Esophagus muscularis mucosa (tissue), 4 donors: ENCODE data around the gene UBE2J2. TPM values are rescaled to one million over a fixed set of nuclear protein-coding genes. Genes with fewer than 3 reads are reported as not detected.

Experiments
- DNase-seq: peaks from one replicate; pipeline ENCODE4 v3.0.0-alpha.2; 2017; ENCODE audit errors: extremely low spot score
- H3K27ac ChIP-seq, 4 donors: fragments of 200-600 bp; sonication (generic); replicated peaks in 1 of 4; 1 replicate in 3 of 4; 2 replicates in 1 of 4; pipeline ENCODE4 v1.5.1; 2016 to 2019; ENCODE audit warnings: mild to moderate bottlenecking in 1 of 4
- H3K27me3 ChIP-seq, 4 donors: fragments of 200-600 bp; sonication (generic); one replicate each; pipeline versions ENCODE4 v1.5.1 to v1.6.0; 2016 to 2019
- H3K36me3 ChIP-seq, 4 donors: fragments of 200-600 bp; sonication (generic); one replicate each; pipeline ENCODE4 v1.5.1; 2016 to 2019
- H3K4me1 ChIP-seq, 4 donors: fragments of 200-600 bp; sonication (generic); one replicate each; pipeline ENCODE4 v1.5.1; 2016 to 2019
- H3K4me3 ChIP-seq, 4 donors: fragments of 200-600 bp; sonication (generic); 1 replicate in 2 of 4; 2 replicates in 2 of 4; pipeline ENCODE4 v1.5.1; 2016 to 2019; ENCODE audit warnings: mild to moderate bottlenecking in 4 of 4, moderate library complexity in 1 of 4
- H3K9me3 ChIP-seq, 4 donors: fragments of 200-600 bp; sonication (generic); 1 replicate in 3 of 4; 2 replicates in 1 of 4; pipeline ENCODE4 v1.5.1; 2016 to 2019
- EP300 ChIP-seq: sonication (generic); formaldehyde crosslinking; IDR thresholded peaks from one replicate; pipeline ENCODE4 v1.6.1; 2017; ENCODE audit warnings: antibody characterized with exemption
- POLR2A ChIP-seq: fragments of 450-650 bp; IDR thresholded peaks from one replicate; pipeline ENCODE4 v1.6.1; 2017; ENCODE audit warnings: antibody characterized with exemption, moderate library complexity, mild to moderate bottlenecking, low read depth
- POLR2AphosphoS5 ChIP-seq, 2 donors: sonication (generic); formaldehyde crosslinking; IDR thresholded peaks; one replicate each; pipeline ENCODE4 v1.6.1; 2017; ENCODE audit warnings: antibody characterized with exemption in 2 of 2
- WGBS: methylation state at CpG from one replicate; pipeline ENCODE4 v1.1.5; 2018; 5-methylcytosine and 5-hydroxymethylcytosine counted together
- intact Hi-C: fragments of 100-400 bp; cut with DNase I; formaldehyde crosslinking; loops from one replicate; pipeline ENCODE4 v1.15.1; 2023
- total RNA-seq, 4 donors: library from RNA; depleted of rRNA; stranded (reverse); fragments of >200 nt; gene quantifications; one replicate each; pipeline versions ENCODE4 v1.1.0 to v1.2.1, GENCODE V29; 2016
- TF ChIP-seq, protein P1 (sequence below), 3 experiments: fragments of 200-600 bp in 2 of 3; fragments of 450-650 bp in 1 of 3; sonication (generic) in 2 of 3; IDR thresholded peaks; one replicate each; pipeline ENCODE4 v1.5.1; 2017 to 2019; ENCODE audit warnings: antibody characterized with exemption in 3 of 3, mild to moderate bottlenecking in 2 of 3, moderate library complexity in 1 of 3

Gene UBE2J2
- total RNA-seq, 4 donors from 2014 or later: 34.9 to 61.4 (median 49.5) TPM

DNA sequence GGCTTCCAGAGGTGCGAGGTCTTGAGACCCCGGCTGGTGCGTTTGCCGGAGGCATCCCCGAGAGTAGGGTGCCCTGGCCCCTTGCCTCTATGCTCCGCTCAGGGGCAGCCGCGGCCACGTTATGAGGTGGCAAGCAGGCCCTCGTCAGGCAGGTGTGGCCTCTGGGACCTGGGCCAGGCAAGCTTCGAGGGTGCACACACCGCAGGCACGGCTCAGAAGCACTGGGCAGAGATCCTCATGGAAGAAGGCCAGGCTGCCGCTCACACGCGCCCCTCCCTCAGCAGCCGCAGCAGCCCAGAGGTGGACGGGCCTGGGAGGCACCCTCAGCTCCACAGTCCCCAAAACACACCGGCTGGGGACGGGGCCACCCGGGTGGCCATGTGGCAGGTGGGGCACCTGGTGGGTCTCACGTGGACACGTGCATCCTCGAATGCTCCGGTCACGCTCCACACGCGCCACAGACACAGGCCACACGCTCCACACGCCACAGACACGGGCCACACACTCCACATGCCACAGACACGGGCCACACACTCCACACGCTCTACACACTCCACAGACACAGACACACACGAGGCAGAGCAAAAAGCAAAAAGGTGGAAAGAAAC is 48.3 kb downstream of the UBE2J2 start:
- H3K4me1 ChIP-seq: peaks cover 15 to 45% (median 31%) of the 10 kb centered on the region in 4 donors
- no peak overlapping the region for H3K27ac ChIP-seq
- intact Hi-C loops: no loop called here
- DNase-seq: no peak
- H3K4me3 ChIP-seq: no peak overlapping the region
- H3K27me3 ChIP-seq: no peaks in the 10 kb centered on the region
- H3K36me3 ChIP-seq: peaks cover 59 to 90% (median 86%) of the 10 kb centered on the region in 4 donors
- no peaks in the 10 kb centered on the region for H3K9me3 ChIP-seq
- TF ChIP-seq POLR2AphosphoS5 (IDR thresholded peaks at IDR 0.05) (no peak), EP300 (no peak), POLR2A (no peak)
- TF ChIP-seq, protein P1, sequence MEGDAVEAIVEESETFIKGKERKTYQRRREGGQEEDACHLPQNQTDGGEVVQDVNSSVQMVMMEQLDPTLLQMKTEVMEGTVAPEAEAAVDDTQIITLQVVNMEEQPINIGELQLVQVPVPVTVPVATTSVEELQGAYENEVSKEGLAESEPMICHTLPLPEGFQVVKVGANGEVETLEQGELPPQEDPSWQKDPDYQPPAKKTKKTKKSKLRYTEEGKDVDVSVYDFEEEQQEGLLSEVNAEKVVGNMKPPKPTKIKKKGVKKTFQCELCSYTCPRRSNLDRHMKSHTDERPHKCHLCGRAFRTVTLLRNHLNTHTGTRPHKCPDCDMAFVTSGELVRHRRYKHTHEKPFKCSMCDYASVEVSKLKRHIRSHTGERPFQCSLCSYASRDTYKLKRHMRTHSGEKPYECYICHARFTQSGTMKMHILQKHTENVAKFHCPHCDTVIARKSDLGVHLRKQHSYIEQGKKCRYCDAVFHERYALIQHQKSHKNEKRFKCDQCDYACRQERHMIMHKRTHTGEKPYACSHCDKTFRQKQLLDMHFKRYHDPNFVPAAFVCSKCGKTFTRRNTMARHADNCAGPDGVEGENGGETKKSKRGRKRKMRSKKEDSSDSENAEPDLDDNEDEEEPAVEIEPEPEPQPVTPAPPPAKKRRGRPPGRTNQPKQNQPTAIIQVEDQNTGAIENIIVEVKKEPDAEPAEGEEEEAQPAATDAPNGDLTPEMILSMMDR (IDR thresholded peaks at IDR 0.05): no peak
- WGBS: 94% methylated on average over 26 of the region's 34 CpGs

DNA sequence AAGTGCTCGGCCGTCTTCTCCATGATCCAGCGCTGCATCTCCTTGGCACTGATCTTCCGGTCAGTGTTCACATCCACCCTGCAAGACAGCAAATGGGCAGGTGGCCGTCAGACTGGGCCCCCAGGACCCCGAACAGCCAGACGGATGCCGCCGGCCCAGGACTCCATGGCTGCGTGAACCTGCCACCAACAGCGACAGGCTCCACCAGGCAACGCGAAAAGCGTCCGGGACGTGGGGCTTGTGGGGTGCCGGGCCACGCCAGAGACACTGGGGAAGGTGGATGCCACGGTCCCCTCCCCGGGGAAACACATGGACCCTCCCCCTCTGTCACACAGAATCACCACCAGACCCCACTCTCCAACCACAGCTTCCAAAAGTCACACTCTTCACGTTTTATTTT is 49.8 kb downstream of the UBE2J2 start:
- intact Hi-C loops: no loop called here
- peaks cover 61 to 100% (median 98%) of the 10 kb centered on the region in 4 donors for H3K36me3 ChIP-seq

DNA sequence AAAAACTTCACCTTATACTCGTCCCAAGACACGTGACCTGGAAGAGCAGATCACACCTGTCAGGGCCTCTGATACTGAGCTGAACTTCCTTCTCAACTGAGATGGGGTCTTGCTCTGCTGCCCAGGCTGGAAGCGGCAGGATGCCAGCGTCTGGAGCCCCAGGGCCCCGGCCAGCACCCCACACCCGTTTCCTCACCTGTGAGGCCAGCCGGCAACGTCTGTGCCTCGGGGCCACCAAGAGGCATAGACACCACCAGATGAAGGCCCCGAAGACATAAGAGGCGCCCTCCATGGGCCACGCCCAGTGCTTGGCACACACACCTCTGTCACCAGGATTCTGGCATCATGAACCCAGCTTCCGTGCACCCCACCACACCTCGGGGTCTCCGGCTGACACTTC is 50.3 kb downstream of the UBE2J2 start:
- intact Hi-C loops: no loop called here
- no peak for TF ChIP-seq POLR2A
- no peak for TF ChIP-seq POLR2AphosphoS5 (IDR thresholded peaks at IDR 0.05)
- no peak for TF ChIP-seq EP300
- TF ChIP-seq, protein P1 (IDR thresholded peaks at IDR 0.05): no peak
- Histone ChIP-seq H3K27me3 (no peaks in the 10 kb centered on the region), H3K9me3 (no peaks in the 10 kb centered on the region), H3K4me3 (no peak overlapping the region), H3K36me3 (peaks cover 67 to 100% (median 98%) of the 10 kb centered on the region in 4 donors), H3K4me1 (peaks cover 0 to 25% (median 12%) of the 10 kb centered on the region in 4 donors), H3K27ac (no peak overlapping the region)
- WGBS: 92% methylated on average over 15 of the region's 15 CpGs
- DNase-seq: no peak

More for the DNA sequence above, 49.8 kb downstream of the UBE2J2 start:
- 94% methylated on average over 17 of the region's 21 CpGs for WGBS
- Histone ChIP-seq H3K27ac (no peak overlapping the region), H3K4me1 (peaks cover under 1 to 31% (median 16%) of the 10 kb centered on the region in 4 donors), H3K9me3 (no peaks in the 10 kb centered on the region), H3K27me3 (no peaks in the 10 kb centered on the region), H3K4me3 (no peak overlapping the region)
- no peak for DNase-seq
- TF ChIP-seq POLR2A: no peak
- TF ChIP-seq EP300: no peak
- TF ChIP-seq POLR2AphosphoS5 (IDR thresholded peaks at IDR 0.05): no peak
- TF ChIP-seq, protein P1 (IDR thresholded peaks at IDR 0.05): no peak

DNA sequence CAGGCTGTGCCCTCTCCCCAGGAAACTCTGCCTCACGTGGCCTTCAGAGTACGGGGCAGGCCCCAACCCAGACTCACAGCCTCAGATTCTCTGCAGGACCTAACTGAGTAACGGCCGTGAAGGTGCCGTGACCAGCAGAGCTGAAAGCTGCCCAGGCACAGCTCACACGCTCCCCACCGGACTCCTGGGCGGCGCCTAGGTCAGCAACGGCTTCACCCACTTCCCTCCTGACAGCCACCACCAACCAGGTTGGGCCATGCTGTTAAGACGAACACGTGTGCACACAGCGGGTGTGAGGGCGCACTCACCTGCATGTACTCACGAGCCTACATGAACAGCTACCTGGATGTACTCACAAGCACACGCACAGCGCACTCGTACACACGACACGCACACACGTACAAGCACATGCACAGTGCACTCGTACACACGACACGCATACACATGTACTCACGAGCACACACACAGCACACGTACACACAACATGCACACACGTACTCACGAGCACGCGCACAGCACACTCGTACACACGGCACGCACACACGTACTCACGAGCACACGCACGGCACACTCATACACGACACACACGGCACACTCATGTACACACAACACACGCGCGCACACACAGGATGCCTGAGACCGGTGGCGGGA is 51.0 kb downstream of the UBE2J2 start:
- Histone ChIP-seq H3K27ac (no peak overlapping the region), H3K36me3 (peaks cover 68 to 100% (median 98%) of the 10 kb centered on the region in 4 donors), H3K27me3 (no peaks in the 10 kb centered on the region), H3K9me3 (no peaks in the 10 kb centered on the region), H3K4me3 (no peak overlapping the region), H3K4me1 (peaks cover 0 to 19% (median 9%) of the 10 kb centered on the region in 4 donors)
- no peak for TF ChIP-seq EP300
- TF ChIP-seq POLR2AphosphoS5 (IDR thresholded peaks at IDR 0.05): no peak
- TF ChIP-seq, protein P1 (IDR thresholded peaks at IDR 0.05): no peak
- TF ChIP-seq POLR2A: no peak
- intact Hi-C loops: no loop called here
- 96% methylated on average over 36 of the region's 44 CpGs for WGBS
- DNase-seq: no peak
